Femur (tissue), 1 donor: Measurements from ENCODE around the gene GAB2.

Experiments used
- DNase-seq: peaks from one replicate; pipeline ENCODE4 v3.0.0-alpha.2; 2017

GAB2 gene

GRCh38 chr11:78217650-78218541 lies 199.7 kb downstream of the GAB2 start:
- peak; percentile 10 for DNase-seq

DNA sequence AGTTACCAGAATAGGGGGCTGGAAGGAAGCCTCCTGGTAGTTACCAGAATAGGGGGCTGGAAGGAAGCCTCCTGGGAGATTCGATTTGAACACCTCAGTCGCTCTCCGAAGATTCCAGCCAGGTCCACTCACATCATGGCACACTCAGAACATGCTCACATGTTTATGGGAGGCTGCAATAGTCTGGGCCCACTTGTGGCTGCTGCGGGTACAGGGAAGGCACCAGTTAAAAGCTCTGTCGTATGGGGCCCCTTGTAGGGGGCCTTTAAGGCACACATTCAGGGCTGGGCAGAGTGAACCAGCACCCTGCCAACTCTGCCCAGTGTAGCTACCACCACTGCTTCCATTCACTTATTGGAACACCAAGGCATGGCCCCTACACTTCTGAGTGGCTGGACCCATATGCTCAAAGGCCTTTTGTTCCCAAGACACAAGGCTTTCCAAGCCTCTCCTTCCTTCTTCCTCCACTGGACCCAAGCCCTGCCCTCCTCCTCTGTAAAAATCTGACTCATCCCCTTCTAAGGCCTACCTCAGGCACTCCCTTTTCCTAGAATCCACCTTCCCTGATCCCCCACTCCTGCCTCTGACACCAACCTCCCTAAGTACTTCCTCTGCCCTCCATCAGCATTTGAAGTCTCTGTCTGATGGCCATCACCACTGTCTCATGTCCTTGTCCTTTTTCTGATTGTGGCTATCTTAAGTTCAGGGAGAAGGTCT lies 200.9 kb downstream of the GAB2 start:
- DNase-seq = peak; percentile 10

- DNase-seq = no peak
These were observed 201.6 kb downstream of the GAB2 start for GRCh38 chr11:78216021-78216420.

GRCh38 chr11:78214331-78215194 lies 203.1 kb downstream of the GAB2 start:
- DNase-seq = peak; percentile 9

DNA sequence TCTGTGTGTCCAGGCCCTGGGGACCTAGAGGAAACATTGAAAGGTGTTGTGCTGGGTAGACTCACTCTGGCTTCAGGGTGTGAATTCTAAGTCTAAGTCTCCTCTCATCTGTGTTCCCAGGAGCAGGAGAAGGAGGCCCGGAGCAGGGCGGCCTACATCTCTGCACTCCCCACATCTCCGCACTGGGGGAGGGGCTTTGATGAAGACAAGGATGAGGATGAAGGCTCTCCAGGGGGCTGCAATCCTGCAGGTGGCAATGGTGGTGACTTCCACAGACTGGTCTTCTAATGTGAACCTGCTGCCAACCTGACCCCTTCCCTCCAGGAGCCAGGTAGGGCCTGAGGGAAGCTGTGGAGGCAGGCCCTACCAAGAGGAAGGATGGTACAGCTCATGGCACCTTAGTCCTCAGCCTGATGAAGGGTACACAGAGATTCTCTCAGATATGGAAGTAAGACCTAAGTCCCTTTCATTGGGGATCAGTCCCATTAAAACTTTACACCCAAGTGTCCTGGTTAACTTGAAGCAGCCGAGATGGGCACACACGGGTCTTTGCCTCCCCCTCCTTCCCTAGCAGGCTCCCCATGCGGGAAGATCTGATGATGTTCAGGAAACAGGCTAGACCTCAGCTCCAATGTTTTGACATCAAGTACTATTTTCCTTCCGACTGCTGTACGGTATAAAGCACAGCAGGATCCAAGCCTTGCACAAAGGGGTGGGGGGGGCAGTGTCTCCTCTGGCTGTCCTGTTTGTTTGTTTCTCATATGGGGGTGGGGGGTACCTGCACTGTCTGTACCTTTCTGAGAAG lies 203.9 kb downstream of the GAB2 start:
- peak; percentile 13 for DNase-seq

DNA sequence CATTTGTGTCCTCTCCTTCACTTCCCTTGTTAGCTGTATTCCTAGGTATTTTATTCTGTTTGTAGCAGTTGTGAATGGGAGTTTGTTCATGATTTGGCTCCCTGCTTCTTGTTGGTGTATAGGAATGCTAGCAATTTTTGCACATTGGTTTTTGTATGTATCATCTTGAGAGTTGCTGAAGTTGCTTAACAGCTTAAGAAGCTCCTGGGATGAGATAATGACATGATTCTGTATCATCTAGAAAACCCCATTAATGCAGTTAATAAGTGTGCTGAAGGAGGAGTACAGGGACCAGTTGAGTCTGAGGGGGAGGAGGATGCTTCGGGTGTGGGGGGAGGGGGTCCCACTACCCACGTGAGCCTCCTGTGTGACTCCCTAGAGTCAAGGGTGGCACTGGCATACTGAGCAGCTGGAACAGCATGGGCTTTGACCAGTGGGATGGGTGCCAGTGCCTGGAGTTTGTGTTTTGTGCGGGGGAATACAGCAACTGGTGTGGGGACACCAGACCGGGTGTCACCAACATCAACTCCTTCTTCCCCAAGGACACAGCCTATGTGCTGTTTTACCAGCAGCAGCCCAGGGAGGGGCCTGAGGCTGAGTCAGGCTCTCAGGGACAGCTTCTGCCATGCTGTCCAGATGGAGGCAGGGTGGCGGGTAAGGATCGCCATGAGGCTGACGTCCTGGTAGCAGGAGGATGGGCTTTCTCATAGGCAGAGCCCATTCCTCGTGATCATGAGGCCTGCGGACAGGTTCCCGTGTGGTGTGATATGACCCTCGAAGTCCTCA lies 204.8 kb downstream of the GAB2 start:
- DNase-seq = peak; percentile 20

GRCh38 chr11:78211565-78211964 lies 206.1 kb downstream of the GAB2 start:
- DNase-seq = no peak

GRCh38 chr11:78210000-78210608 lies 207.5 kb downstream of the GAB2 start:
- no peak for DNase-seq

GRCh38 chr11:78209478-78209877 lies 208.1 kb downstream of the GAB2 start:
- DNase-seq = no peak

DNA sequence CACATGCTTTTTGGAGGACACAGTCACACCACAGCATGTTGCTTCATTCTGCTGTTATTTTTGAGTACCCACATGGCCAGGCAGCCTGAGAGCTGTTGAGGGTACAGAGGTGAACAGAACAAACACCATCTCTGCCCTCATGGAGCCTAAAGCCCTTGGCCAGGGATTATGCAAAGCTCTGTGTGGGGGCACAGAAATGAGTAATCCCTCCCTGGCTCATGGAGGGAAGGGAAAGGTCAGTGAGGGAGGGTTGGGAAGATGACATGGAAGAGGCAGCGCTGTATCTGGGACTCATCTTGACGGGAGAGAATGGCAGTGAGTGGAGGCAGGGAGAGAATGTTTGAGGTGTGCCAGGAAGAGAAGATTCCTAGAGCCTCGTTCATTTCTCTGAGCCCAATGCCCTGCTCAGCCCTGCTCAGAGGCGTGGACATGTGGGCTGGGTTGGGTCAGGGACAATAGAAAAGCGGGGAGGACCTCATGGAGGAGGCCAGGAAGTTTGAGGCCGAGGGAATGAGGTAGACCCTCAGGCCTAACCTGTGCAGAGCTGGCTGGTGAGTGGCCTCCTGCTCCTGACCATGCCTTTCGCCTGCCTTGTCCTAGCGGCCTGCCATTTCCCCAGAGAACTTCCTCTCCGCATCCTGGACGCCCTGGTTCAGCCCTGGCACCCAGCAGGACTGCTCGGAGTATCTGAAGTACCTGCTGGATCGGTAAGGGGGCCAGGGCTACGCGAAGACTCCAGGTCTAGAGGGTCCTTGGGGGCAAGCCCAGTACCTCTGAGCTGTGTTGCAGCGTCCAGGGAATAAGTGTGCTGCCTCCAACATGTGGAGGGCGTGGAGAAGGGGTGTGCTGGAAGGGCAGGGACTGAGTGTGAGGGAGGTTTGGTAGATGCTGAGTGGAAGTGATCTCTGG lies 209.1 kb downstream of the GAB2 start:
- DNase-seq = no peak

DNA sequence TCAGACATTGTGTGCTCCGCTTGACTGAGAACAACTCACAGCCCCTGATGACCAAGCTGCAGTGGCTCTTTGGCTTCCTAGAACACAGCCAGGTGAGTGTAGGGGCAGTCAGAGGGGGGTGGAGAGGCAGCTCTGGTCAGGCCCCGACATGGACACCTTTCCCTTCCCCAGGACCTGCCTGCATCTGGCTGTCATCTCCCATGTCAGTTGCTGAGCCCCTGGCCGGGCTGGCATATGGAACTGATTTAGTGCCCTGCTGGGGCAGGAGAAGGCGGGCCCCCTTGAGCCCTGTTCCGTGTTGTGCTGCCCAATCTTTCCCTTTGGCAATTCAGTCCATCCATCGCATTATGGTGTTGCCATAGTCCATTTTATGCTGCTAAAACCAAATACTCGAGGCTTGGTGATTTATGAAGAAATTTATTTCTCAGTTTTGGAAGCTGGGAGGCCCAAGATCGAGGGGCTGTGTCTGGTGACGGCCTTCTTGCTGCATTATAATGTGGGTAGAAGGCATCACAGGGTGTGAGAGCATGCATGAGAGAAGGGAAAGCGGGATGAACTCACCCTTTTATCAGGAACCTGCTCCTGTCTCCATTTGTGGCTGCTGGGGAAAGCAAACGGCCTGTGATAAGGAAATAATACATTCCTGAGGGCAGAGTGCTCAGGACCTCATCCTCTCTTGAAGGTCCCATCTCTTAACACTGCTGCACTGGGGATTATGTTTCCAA lies 209.9 kb downstream of the GAB2 start:
- no peak for DNase-seq

- DNase-seq = no peak
These were observed 211.9 kb downstream of the GAB2 start for GRCh38 chr11:78205691-78206090.

DNA sequence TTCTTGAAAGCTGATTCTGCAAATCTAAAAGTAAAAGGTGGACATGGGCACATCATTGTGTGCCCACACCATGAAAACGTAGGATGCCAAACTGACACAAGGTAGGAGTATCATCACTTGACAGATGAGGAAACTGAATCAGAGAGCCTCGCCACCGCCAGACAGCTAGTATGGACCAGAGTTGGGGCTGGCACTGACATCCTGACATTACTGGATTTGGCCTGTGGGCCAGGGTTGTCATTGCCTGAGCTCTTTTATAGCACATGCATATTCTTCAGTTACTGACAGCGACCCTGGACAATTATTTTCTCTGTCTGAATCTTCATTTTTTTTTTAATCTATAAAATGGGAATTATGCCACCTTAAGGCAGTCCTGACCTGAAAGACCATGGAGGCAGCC lies 212.4 kb downstream of the GAB2 start:
- DNase-seq = peak; percentile 5

DNA sequence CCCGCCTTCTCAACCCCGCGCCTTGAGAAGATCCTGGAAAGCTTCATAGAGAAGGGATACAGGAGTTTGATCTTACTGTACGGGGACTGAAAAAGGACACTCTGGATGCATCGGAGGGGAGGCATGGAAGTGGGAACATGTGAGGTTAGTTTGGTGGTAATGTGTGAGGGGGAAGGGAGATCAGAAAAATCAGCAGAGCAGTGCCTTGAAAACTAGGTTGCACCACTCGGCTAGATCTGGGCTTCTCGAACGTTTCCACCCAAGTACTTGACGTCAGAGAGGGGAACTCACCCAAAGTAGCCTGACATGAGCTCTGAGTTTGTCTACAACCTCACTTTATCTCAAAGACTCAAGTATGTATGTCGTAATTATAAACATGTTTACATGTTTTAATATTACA lies 214.4 kb downstream of the GAB2 start:
- peak; percentile 16 for DNase-seq

GRCh38 chr11:78202733-78203167 lies 214.9 kb downstream of the GAB2 start:
- peak; percentile 19 for DNase-seq

DNA sequence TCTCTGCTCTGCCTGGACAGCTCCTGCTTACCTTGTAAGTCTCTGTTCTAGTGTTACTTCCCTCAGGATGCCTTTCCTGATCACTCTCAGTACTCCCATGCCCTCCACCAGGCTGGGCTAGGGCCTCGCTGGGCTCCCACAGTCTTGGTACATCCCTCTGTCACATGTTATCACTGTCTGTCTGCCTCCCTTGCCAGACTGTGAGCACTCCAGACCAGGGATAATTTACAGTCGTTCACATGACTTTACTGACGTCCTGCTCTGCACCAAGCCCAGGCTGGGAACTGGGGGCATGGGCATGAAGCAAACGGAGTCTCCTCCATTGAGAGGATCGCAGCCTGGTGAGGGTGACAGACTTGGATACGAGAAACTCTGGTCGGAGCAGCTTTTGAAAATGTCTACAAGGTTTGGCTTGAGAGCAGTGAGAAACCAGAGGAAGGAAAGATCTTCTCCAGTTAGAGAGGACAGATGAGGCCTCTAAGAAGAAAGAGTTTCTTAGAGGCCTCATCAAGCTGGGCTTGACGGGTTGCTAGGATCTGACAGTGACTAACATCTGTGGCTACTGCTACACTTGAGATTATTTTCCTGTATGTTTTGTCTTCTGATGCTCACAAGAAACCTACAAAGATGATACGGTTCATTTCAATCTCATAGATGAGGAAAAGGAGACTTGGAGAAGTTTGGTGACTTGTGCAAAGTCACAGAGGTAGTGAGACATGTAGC lies 216.4 kb downstream of the GAB2 start:
- no peak for DNase-seq

DNA sequence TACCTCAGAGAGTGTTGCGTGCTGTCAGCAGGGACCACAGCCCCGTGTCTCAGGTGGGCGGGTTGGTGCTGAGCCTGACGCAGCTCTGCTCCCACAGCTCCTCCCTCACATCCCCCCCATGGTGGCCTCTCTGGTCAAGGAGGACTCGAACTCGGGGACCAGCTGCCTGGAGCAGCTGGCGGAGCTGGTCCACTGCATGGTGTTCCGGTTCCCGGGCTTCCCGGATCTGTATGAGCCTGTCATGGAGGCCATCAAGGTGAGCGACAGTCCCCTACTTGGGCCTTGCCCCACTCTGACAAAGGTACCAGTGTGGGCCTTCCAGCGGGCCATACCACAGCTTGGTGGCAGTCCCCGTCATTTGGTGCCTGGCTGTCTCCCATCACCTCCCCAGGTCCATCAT lies 217.1 kb downstream of the GAB2 start:
- DNase-seq = no peak

DNA sequence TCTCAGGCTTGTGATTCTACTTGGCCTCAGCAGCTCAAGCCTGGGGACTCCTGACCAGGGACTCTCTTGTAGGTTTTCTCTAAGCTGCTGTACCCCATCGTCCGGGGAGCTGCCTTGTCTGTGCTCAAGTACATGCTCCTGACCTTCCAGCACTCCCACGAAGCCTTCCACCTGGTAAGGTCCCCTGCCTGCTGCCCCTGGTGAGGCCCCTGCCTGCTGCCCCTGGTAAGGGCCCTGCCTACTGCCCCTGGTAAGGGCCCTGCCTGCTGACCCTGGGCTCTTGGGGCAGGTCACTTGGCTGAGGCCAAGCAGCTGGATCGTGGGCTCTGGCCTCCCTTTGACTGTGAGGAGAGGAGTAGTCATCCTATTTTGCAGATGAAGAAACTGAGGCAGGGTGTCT lies 217.6 kb downstream of the GAB2 start:
- no peak for DNase-seq

DNA sequence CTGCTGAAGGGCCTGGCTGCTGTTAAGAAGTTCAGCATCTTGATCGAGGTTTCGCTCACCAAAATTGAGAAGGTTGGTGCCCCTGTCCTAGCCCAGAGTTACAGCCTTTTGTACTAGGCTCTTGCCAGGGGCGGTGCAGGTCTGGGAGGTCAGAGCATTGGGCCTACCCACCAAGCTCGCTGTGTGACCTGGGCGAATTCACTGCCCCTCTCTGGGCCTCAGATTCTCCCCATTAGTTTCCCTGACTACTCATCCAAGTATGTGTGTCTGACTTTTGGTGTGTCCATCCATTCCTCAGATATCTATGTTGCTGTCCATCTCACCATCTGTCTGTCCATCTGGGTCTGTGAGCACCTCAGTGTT lies 218.0 kb downstream of the GAB2 start:
- DNase-seq = no peak
